Body of pancreas (tissue), 4 donors: ENCODE data around the gene RALGAPA1.

Experiments used
- CTCF ChIP-seq, 7 experiments: fragments of 450-650 bp in 4 of 7; fragments of 200-600 bp in 3 of 7; sonication (generic) in 3 of 7; IDR thresholded peaks; one replicate each; pipeline ENCODE4 v1.5.1; 2016 to 2019; ENCODE audit warnings: antibody characterized with exemption in 7 of 7
- POLR2A ChIP-seq, 3 donors: fragments of 450-650 bp; IDR thresholded peaks; one replicate each; pipeline ENCODE4 v1.6.1; 2016; ENCODE audit warnings: antibody characterized with exemption in 3 of 3, mild to moderate bottlenecking in 2 of 3

- TF ChIP-seq CTCF (IDR thresholded peaks at IDR 0.05) (no peak), POLR2A (IDR thresholded peaks at IDR 0.05) (no peak)
Measured at GRCh38 chr14:35534873-35535482, 274.1 kb downstream of the RALGAPA1 start.
